ENCODE data around the gene ADAMTS3.

ADAMTS3 gene

DNA sequence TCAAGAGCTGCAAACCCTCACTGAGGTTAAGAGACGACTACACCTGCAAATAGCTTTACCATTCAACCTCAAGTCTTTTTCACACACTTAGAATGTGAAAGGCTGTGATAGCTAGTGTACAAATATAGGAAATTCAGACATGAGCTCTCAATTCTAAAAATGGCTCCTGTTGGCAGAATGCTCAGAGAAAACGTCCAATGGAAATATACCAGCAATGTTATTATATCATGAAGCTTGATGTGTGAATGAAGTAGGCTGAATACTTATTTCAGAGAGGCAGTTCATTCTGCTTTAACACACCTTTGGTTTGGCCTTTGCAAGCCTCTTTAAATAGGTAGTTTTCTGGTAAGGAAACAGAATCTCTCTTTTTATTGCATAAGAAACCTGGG lies 227.6 kb downstream of the ADAMTS3 start:
- DNase-seq (ENCODE audit: low spot score) = no peak

DNA sequence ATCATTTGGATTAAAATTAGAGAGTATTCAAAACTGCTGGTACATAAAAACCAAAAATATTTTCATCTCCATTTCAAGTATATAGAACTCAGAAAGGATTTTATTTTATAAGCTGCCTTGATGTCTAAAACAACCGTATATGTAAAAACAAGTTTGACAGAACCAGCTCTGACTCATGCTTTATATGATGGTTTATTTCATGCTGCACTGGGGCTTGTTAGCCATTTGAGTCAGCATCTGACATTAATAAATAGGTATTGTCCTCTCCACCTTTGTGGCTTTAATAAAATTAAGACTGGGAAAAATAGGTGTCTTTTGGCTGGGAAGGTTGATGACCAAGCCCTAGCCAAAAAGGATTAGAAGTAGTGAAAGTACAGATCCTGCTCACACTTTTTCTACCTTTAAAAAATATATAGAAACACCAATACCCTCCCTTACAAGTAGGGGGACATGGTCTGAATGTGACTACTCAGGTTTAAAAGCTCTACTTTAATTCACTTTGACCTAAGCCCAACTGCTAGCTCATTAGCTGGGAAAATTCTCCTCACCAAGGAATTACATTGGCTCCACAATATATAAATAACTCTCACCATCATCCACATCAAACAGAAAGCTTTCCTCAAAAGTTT lies 228.1 kb downstream of the ADAMTS3 start:
- DNase-seq (ENCODE audit: low spot score) = no peak

DNA sequence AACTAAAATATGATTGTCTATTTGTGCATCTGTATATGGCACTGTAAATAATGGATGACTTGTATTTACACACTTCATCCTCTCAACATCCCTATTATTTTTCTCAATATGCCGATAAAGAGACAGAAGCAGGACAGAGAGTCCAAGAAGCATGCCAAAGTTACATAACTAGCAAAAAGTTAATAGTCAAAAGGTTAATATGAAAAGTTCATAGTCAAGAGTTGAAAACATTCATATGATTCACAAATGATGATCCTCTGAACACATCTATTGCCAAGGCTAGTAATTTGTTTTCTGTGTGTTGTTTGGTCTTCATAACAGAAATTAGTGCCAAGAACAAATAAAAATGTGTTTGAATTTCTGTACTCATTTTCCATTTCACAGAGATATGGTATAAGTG lies 231.0 kb downstream of the ADAMTS3 start:
- DNase-seq (ENCODE audit: low spot score) = no peak

- no peak for DNase-seq (ENCODE audit: low spot score)
Measured at GRCh38 chr4:72330381-72330780, 238.6 kb downstream of the ADAMTS3 start.

GRCh38 chr4:72326692-72327632 lies 242.1 kb downstream of the ADAMTS3 start:
- peak; percentile 49 for DNase-seq (ENCODE audit: low spot score)

GRCh38 chr4:72325215-72325614 lies 243.8 kb downstream of the ADAMTS3 start:
- DNase-seq (ENCODE audit: low spot score) = no peak

DNA sequence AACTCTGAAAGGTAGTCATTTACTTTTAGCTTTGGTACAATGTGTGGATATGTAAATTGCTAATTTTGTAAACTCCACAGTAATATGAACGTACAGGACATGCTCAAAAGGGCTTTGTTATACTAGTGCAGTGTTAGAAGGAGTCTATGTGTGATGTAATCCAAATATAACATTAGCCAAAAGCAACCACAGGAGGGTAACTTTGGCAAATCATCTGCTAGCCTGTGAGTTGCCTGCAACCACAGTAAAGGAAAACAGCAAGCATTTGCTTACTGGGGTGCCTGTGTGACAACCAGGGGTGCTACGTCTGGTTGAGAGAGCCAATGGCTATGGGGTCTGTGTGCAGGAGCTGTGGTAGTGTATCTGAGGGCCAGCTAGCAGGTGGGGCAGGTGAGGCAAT lies 245.8 kb downstream of the ADAMTS3 start:
- DNase-seq (ENCODE audit: low spot score) = no peak

- no peak for DNase-seq (ENCODE audit: low spot score)
Measured at GRCh38 chr4:72320223-72320948, 248.6 kb downstream of the ADAMTS3 start.

GRCh38 chr4:72319601-72320021 lies 249.4 kb downstream of the ADAMTS3 start:
- no peak for DNase-seq (ENCODE audit: low spot score)

- no peak for DNase-seq (ENCODE audit: low spot score)
Measured at GRCh38 chr4:72318421-72319170, 250.4 kb downstream of the ADAMTS3 start.

DNA sequence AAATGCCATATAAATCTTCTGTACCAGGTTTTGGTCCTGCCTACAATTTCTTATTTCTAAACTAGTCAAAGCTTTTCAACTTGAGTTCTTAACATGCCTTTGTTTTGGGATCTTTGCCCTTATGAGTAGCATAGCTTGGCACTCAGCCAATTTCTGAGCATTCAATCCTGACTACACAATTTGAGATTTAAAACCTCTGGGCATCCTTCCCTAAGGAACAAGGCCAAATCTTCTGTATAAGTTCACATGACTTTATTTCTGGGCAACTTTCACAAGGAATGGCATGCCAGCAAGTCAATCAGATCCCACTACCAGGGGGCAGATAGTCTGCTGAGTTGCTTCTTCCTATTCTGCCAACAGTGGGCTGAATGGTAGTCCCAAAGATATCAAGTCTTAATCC lies 254.2 kb downstream of the ADAMTS3 start:
- peak; percentile 6 for DNase-seq (ENCODE audit: low spot score)

DNA sequence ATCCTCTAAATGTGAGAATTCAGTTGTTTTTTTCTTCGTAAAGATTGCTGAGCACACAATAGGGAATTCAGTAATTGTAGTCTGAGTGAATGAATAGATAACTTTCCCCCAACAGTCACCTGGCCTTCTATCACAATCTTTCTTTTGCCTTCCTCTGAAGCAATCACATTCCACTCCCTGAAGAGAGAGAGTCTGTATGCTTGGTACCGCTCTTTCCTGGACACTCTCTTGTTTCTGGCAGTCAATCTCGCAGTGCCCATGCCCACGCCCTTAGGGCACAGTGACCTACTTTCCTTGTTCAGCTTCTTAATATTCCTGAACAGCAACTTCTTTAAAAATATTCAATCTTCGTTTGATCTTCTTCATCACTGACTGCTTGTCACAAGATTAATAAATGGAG lies 255.9 kb downstream of the ADAMTS3 start:
- DNase-seq (ENCODE audit: low spot score) = no peak

DNA sequence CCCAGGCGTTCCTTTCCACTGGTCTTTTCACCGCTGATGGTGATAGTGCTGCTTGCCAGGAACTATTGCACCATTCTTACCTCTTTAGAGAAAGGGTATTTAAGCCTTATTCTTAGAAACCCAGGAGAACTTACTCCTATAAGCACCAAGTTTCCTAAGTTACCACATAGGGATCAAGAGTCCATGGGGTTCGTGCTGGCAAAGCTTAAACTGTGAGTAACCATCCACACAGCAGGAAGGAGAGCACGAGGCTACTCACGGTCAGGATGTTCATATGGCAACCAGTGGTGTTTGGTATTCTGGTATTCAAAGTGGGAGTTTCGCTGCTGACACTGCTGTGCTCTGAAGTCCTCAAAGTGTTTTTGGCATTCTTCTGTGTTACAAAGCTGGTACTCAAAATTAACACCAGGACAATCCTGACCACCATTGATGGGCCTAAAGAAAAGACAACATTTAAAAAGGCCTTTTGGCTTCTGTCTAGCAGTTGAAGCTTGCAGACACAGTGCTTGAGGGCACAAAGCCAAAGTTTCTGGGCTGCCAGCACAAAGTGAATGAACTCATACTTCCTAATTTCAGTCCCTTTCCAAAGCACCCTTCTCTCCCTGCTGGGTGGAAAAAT lies 256.9 kb downstream of the ADAMTS3 start:
- DNase-seq (ENCODE audit: low spot score) = no peak

DNA sequence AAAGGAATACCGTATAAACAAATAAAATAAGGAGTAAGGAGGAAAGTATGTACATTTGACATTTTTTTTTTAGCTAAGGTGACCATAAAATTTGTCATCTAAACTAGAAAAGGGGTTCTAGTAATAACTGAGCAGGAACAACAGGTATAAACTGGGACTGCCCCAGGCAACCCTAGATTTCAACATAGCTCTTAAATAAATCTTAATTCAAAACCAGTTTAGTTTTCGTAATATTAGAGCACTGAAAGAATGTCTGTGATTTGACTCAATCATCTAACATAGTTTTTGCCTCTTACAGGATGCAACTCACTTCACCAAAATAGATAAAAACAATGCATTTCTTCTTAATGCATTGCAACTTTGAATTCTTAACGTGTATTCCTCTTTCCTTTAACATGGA lies 257.7 kb downstream of the ADAMTS3 start:
- no peak for DNase-seq (ENCODE audit: low spot score)

GRCh38 chr4:72305620-72306019 lies 263.4 kb downstream of the ADAMTS3 start:
- DNase-seq (ENCODE audit: low spot score) = no peak

GRCh38 chr4:72305080-72305479 lies 263.9 kb downstream of the ADAMTS3 start:
- no peak for DNase-seq (ENCODE audit: low spot score)

DNA sequence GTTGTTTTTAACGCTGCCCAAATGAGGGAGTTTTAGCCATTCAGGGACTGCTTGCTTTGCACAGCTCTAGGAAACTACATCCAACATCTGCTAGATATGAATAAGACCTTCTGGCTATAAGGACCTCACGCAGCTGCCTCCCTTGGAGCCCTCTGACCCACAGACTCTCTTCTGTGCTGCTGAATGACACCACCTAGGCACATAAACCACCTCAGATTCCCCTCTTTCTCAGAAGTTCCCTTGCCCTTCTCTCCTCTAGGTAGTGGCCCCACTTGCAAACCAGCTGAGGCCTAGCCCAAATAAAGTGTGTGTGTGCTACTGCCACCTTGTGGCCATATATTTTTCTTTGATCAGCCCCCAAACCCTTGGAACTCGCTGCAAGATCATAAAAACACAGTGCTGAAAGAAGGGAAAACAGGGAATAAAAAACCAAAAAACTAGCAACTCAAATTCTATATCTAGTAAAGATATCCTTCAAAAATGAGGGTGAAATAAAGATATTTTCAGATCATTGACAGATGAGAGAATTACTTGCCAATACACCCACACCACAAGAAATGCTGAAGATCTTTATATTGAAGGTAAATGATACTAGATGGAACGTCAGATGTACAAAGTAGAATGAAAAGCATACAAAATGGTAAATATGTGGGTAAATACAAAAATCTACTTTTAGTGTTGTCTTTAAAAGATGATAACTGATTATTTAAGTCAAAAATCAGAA lies 265.9 kb downstream of the ADAMTS3 start:
- DNase-seq (ENCODE audit: low spot score) = peak; percentile 42

- DNase-seq (ENCODE audit: low spot score) = no peak
Measured at GRCh38 chr4:72301759-72302158, 267.3 kb downstream of the ADAMTS3 start.

GRCh38 chr4:72300126-72300525 lies 268.9 kb downstream of the ADAMTS3 start:
- DNase-seq (ENCODE audit: low spot score) = no peak

GRCh38 chr4:72295966-72296557 lies 273.0 kb downstream of the ADAMTS3 start:
- DNase-seq (ENCODE audit: low spot score) = peak; percentile 53

All from LoVo (cell line).